Liver (tissue), 3 donors: Measurements from ENCODE around the gene SMYD3.

Experiments
- GABPA ChIP-seq, 2 donors: IDR thresholded peaks in 1 of 2; conservative IDR thresholded peaks in 1 of 2; 2 replicates each; pipeline ENCODE4 v1.6.1; 2016; ENCODE audit warnings: antibody characterized with exemption in 2 of 2, mild to moderate bottlenecking in 1 of 2, moderate library complexity in 1 of 2
- HNF4G ChIP-seq: IDR thresholded peaks from 2 replicates; pipeline ENCODE4 v1.6.1; 2016; ENCODE audit warnings: antibody characterized with exemption
- JUND ChIP-seq, 2 donors: IDR thresholded peaks; 2 replicates each; pipeline ENCODE4 v1.6.1; 2016; ENCODE audit warnings: antibody characterized with exemption in 2 of 2
- RAD21 ChIP-seq, 2 donors: IDR thresholded peaks; 2 replicates each; pipeline ENCODE4 v1.6.1; 2016; ENCODE audit warnings: antibody characterized with exemption in 2 of 2, mild to moderate bottlenecking in 2 of 2
- SP1 ChIP-seq: IDR thresholded peaks from 2 replicates; pipeline ENCODE4 v1.6.1; 2018; ENCODE audit warnings: antibody characterized with exemption, mild to moderate bottlenecking
- YY1 ChIP-seq: IDR thresholded peaks from 2 replicates; pipeline ENCODE4 v1.6.1; 2016; ENCODE audit warnings: antibody characterized with exemption, mild to moderate bottlenecking
- TF ChIP-seq, protein P1 (sequence below): fragments of 150-350 bp; IDR thresholded peaks from 2 replicates; pipeline ENCODE4 v1.5.1; 2017; ENCODE audit warnings: improper control_type of control experiment, low read depth, low read length; ENCODE audit not compliant: missing input control
- TF ChIP-seq, protein P2 (sequence below): IDR thresholded peaks from 2 replicates; pipeline ENCODE4 v1.6.1; 2016; ENCODE audit warnings: antibody characterized with exemption
- TF ChIP-seq, protein P3 (sequence below): IDR thresholded peaks from 2 replicates; pipeline ENCODE4 v1.6.1; 2016; ENCODE audit warnings: antibody characterized with exemption, mild to moderate bottlenecking
- donor health status: healthy.
- donor health status: healthy.

GRCh38 chr1:246081856-246082668 is 425.0 kb downstream of the SMYD3 start:
- no peak for TF ChIP-seq RAD21 (IDR thresholded peaks at IDR 0.05)
- TF ChIP-seq, protein P1, sequence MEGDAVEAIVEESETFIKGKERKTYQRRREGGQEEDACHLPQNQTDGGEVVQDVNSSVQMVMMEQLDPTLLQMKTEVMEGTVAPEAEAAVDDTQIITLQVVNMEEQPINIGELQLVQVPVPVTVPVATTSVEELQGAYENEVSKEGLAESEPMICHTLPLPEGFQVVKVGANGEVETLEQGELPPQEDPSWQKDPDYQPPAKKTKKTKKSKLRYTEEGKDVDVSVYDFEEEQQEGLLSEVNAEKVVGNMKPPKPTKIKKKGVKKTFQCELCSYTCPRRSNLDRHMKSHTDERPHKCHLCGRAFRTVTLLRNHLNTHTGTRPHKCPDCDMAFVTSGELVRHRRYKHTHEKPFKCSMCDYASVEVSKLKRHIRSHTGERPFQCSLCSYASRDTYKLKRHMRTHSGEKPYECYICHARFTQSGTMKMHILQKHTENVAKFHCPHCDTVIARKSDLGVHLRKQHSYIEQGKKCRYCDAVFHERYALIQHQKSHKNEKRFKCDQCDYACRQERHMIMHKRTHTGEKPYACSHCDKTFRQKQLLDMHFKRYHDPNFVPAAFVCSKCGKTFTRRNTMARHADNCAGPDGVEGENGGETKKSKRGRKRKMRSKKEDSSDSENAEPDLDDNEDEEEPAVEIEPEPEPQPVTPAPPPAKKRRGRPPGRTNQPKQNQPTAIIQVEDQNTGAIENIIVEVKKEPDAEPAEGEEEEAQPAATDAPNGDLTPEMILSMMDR: no peak
- TF ChIP-seq JUND (IDR thresholded peaks at IDR 0.05): no peak
- no peak for TF ChIP-seq GABPA (IDR thresholded peaks at IDR 0.05 in 1 of 2, conservative IDR thresholded peaks at IDR 0.05 in 1 of 2)
- no peak for TF ChIP-seq SP1
- TF ChIP-seq, protein P2, sequence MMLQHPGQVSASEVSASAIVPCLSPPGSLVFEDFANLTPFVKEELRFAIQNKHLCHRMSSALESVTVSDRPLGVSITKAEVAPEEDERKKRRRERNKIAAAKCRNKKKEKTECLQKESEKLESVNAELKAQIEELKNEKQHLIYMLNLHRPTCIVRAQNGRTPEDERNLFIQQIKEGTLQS: no peak
- TF ChIP-seq HNF4G: no peak
- TF ChIP-seq, protein P3, sequence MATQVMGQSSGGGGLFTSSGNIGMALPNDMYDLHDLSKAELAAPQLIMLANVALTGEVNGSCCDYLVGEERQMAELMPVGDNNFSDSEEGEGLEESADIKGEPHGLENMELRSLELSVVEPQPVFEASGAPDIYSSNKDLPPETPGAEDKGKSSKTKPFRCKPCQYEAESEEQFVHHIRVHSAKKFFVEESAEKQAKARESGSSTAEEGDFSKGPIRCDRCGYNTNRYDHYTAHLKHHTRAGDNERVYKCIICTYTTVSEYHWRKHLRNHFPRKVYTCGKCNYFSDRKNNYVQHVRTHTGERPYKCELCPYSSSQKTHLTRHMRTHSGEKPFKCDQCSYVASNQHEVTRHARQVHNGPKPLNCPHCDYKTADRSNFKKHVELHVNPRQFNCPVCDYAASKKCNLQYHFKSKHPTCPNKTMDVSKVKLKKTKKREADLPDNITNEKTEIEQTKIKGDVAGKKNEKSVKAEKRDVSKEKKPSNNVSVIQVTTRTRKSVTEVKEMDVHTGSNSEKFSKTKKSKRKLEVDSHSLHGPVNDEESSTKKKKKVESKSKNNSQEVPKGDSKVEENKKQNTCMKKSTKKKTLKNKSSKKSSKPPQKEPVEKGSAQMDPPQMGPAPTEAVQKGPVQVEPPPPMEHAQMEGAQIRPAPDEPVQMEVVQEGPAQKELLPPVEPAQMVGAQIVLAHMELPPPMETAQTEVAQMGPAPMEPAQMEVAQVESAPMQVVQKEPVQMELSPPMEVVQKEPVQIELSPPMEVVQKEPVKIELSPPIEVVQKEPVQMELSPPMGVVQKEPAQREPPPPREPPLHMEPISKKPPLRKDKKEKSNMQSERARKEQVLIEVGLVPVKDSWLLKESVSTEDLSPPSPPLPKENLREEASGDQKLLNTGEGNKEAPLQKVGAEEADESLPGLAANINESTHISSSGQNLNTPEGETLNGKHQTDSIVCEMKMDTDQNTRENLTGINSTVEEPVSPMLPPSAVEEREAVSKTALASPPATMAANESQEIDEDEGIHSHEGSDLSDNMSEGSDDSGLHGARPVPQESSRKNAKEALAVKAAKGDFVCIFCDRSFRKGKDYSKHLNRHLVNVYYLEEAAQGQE: no peak
- TF ChIP-seq YY1: no peak
